Ovary (tissue), 9 donors: ENCODE data around the gene WNT7A. TPM values are rescaled to one million over a fixed set of nuclear protein-coding genes. Genes with fewer than 3 reads are reported as not detected.

ENCODE experiments used
- DNase-seq, 5 donors: peaks; one replicate each; pipeline ENCODE4 v3.0.0-alpha.2; 2019 to 2020
- H3K27ac ChIP-seq, 2 donors: fragments of 200-600 bp; one replicate each; pipeline versions ENCODE4 v1.5.1 to v1.8.0; 2019 to 2022
- H3K27me3 ChIP-seq: fragments of 200-600 bp; one replicate; pipeline ENCODE4 v1.8.0; 2022
- H3K36me3 ChIP-seq: fragments of 200-600 bp; sonication (generic); one replicate; pipeline ENCODE4 v1.5.1; 2019
- H3K4me1 ChIP-seq: one replicate; pipeline ENCODE4 v1.8.1; 2013; ENCODE audit warnings: mild to moderate bottlenecking, moderate library complexity; ENCODE audit not compliant: insufficient read depth
- H3K4me3 ChIP-seq: fragments of 200-600 bp; sonication (generic); one replicate; pipeline ENCODE4 v1.5.1; 2017
- H3K9me3 ChIP-seq, 2 donors: fragments of 200-600 bp in 1 of 2; sonication (generic) in 1 of 2; one replicate each; pipeline versions ENCODE4 v1.5.1 to v1.8.1; 2013 to 2019; ENCODE audit warnings: mild to moderate bottlenecking in 1 of 2, moderate library complexity in 1 of 2
- EP300 ChIP-seq: sonication (generic); formaldehyde crosslinking; IDR thresholded peaks from one replicate; pipeline ENCODE4 v1.6.1; 2017; ENCODE audit warnings: antibody characterized with exemption
- POLR2A ChIP-seq: fragments of 450-650 bp; IDR thresholded peaks from one replicate; pipeline ENCODE4 v1.6.1; 2017; ENCODE audit warnings: antibody characterized with exemption, mild to moderate bottlenecking, moderate library complexity
- WGBS, 3 donors: extraction: QIAGEN DNeasy Blood & Tissue Kit in 1 of 3; methylation state at CpG; one replicate each; pipeline versions ENCODE4 v1.1.5 to v1.1.7; 2013 to 2017; 5-methylcytosine and 5-hydroxymethylcytosine counted together
- intact Hi-C, 4 donors: fragments of 100-400 bp; cut with DNase I; formaldehyde crosslinking; loops; one replicate each; pipeline versions ENCODE4 v1.11.0 to v1.15.1; 2022 to 2023
- polyA plus RNA-seq, 2 donors: library from polyadenylated mRNA; stranded (reverse); fragments of 200-250 nt in 1 of 2; fragments of 350-450 nt in 1 of 2; fragmentation: Illumina TruSeq in 1 of 2; extraction: RNeasy Lipid Tissue Mini Kit (QIAGEN cat#74804) in 1 of 2; gene quantifications; one replicate each; pipeline ENCODE4 v1.2.3, GENCODE V29; 2013 to 2014
- total RNA-seq, 7 donors: library from RNA; depleted of rRNA in 2 of 7; stranded (reverse); fragments of >200 nt in 2 of 7; fragmentation: NEBNext Ultra II Directional in 3 of 7; extraction: Animal tissue kit (Norgen Biotek cat#: 25700) in 3 of 7; gene quantifications; one replicate each; pipeline versions ENCODE4 v1.1.0 to v1.2.4, GENCODE V29; 2016 to 2023
- TF ChIP-seq, protein P1 (sequence below), 3 donors: fragments of 450-650 bp in 2 of 3; fragments of 200-600 bp in 1 of 3; IDR thresholded peaks; one replicate each; pipeline versions ENCODE4 v1.5.1 to v1.8.0; 2016 to 2022; ENCODE audit warnings: antibody characterized with exemption in 3 of 3, mild to moderate bottlenecking in 1 of 3
- donor health status: DM: no; HTN: no; CAD: no; lungs with moderate emphysema.
- donor health status: DM: no; HTN: no; CAD: no.
- donor health status: Bipolar disorder and iron deficiency.
- donor health status: DM: yes; HTN: yes; CAD: no.
- donor health status: DM: no; HTN: no; CAD: no.
- donor health status: DM: yes; HTN: yes; CAD: no.

Gene WNT7A
- total and polyA plus RNA-seq, 9 donors: 0.22 to 0.83 (median 0.34) TPM; not detected in 6

DNA sequence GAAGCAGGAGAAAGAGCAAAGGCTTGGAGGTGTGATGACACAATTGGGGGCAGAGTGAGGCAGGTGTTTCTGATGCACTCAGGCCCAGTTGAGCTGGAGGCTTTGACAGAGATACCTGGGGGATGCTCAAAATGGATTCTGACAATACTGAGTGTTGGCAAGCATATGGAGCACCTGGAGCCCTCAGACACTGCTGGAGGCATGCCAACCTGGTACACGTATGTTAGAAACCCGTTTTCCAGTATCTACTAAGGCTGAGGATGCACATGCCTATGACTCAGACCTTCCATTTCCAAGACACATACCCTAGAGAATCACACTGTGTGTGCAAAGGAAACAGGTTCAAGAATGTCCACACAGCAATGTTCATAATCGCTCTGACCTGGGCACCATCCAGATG is 58.7 kb downstream of the WNT7A start:
- DNase-seq: no peak
- WGBS, 3 donors: 65 to 69% (median 66%) methylated on average over 3 of the region's 3 CpGs
- intact Hi-C loops: no loop called here

DNA sequence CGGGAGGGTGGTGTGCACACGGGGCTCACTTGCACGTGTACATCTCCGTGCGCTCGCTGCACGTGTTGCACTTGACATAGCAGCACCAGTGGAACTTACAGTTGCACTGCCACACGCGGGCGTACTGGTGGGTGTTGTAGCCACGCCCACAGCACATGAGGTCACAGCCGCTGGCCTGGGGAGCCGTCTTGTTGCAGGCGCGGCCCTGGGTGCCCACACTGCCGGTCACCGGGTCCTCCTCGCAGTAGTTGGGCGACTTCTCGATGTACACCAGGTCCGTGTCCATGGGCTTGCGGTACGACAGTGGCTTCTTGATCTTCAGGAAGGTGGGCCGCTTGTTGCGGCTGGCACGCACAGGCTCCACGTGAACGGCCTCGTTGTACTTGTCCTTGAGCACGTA is 61.0 kb downstream of the WNT7A start:
- DNase-seq: no peak
- Histone ChIP-seq H3K36me3 (no peaks in the 10 kb centered on the region), H3K27ac (no peak overlapping the region), H3K9me3 (peaks cover 0 to 3% of the 10 kb centered on the region in 2 donors), H3K4me3 (no peak overlapping the region), H3K27me3 (no peaks in the 10 kb centered on the region), H3K4me1 (no peaks in the 10 kb centered on the region)
- TF ChIP-seq, protein P1, sequence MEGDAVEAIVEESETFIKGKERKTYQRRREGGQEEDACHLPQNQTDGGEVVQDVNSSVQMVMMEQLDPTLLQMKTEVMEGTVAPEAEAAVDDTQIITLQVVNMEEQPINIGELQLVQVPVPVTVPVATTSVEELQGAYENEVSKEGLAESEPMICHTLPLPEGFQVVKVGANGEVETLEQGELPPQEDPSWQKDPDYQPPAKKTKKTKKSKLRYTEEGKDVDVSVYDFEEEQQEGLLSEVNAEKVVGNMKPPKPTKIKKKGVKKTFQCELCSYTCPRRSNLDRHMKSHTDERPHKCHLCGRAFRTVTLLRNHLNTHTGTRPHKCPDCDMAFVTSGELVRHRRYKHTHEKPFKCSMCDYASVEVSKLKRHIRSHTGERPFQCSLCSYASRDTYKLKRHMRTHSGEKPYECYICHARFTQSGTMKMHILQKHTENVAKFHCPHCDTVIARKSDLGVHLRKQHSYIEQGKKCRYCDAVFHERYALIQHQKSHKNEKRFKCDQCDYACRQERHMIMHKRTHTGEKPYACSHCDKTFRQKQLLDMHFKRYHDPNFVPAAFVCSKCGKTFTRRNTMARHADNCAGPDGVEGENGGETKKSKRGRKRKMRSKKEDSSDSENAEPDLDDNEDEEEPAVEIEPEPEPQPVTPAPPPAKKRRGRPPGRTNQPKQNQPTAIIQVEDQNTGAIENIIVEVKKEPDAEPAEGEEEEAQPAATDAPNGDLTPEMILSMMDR (IDR thresholded peaks at IDR 0.05): no peak
- TF ChIP-seq EP300 (no peak), POLR2A (no peak)
- WGBS, 3 donors: 68 to 83% (median 70%) methylated on average over 30 of the region's 30 CpGs
- intact Hi-C loops: no loop called here

More for the DNA sequence above, 58.7 kb downstream of the WNT7A start:
- TF ChIP-seq POLR2A (no peak), EP300 (no peak)
- TF ChIP-seq, protein P1 (IDR thresholded peaks at IDR 0.05): no peak
- no peaks in the 10 kb centered on the region for H3K9me3 ChIP-seq
- no peaks in the 10 kb centered on the region for H3K36me3 ChIP-seq
- H3K4me1 ChIP-seq: no peaks in the 10 kb centered on the region
- H3K4me3 ChIP-seq: no peak overlapping the region
- H3K27me3 ChIP-seq: no peaks in the 10 kb centered on the region
- H3K27ac ChIP-seq: no peak overlapping the region

DNA sequence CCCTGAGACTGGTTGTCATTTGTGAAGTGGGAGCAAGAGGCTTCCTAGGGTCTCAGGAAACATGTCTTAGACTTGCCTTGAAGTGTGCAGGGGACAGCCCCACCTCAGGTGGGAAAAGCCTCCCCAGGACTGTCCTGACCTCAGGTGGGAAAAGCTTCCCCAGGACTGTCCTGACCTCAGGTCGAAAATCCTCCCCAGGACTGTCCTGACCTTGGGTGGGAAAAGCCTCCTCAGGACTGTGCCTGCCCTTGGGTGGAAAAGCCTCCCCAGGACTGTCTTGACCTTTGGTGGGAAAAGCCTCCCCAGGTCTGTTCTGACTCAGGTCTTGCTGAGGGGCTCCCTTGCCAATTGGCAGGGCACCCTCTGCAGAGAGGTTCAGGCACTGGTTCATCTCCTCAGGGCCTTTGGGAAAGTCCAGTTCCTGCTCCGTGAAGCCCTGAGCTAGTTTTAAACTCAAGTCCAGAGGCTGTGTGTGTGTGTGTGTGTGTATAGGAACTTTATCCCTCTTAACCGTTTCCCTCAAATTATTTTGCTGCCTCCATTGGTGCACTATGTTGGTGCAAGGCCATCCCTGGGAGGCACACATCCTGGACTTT is 64.7 kb downstream of the WNT7A start:
- TF ChIP-seq EP300 (no peak), POLR2A (no peak)
- TF ChIP-seq, protein P1 (IDR thresholded peaks at IDR 0.05): no peak
- no peak overlapping the region for H3K27ac ChIP-seq
- no peak for DNase-seq
- no peaks in the 10 kb centered on the region for H3K27me3 ChIP-seq
- no peaks in the 10 kb centered on the region for H3K36me3 ChIP-seq
- H3K9me3 ChIP-seq: peaks cover 0 to 3% of the 10 kb centered on the region in 2 donors
- intact Hi-C loops: no loop called here
- no peaks in the 10 kb centered on the region for H3K4me1 ChIP-seq
- no peak overlapping the region for H3K4me3 ChIP-seq
- WGBS, 3 donors: 90% methylated on average over 3 of the region's 3 CpGs

DNA sequence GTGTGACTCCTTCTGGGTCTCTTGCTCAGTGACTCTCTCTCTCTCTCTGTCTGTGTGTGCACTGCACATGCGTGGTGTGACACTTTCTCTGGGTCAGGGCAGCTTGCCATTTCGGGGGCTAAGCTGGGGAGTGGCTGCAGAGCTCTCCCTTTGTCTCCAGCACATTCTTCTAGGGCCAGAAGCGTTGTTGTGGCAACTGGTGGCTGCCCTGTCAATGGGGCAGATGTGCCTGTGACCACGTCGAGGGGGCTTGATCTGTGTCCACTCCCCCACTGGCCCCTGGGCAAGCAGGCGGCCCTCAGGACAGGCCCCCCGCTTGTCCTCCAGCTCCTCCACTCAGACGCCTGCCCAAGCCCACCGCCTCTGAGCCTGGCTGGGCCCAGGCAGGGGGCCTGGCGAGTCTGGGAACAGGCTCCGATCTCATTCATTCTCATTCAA is 67.8 kb downstream of the WNT7A start:
- intact Hi-C loops: no loop called here
- WGBS, 3 donors: 47 to 60% (median 55%) methylated on average over 11 of the region's 11 CpGs
- TF ChIP-seq POLR2A: no peak
- TF ChIP-seq EP300: no peak
- TF ChIP-seq, protein P1 (IDR thresholded peaks at IDR 0.05): no peak

More for the DNA sequence above, 67.8 kb downstream of the WNT7A start:
- no peak for DNase-seq
- no peak overlapping the region for H3K4me3 ChIP-seq
- peaks cover 0 to 3% of the 10 kb centered on the region in 2 donors for H3K9me3 ChIP-seq
- no peaks in the 10 kb centered on the region for H3K36me3 ChIP-seq
- H3K4me1 ChIP-seq: no peaks in the 10 kb centered on the region
- no peak overlapping the region for H3K27ac ChIP-seq
- H3K27me3 ChIP-seq: no peaks in the 10 kb centered on the region
